GM19395 (cell line): ENCODE results near the gene SLC2A9.
"Not testable (repeated sequence)": the region's sequence is repeated elsewhere in the genome, so short reads cannot be mapped to it uniquely, and the experiment has no call there.

ENCODE experiments used
- ATAC-seq: cut with Tn5 transposase; IDR thresholded peaks from one replicate; pipeline ENCODE4 v1.9.1; 2021; ENCODE audit warnings: mild to moderate bottlenecking, moderate library complexity; ENCODE audit not compliant: unreplicated experiment

Gene SLC2A9

GRCh38 chr4:9845791-9846493, 175.4 kb downstream of the SLC2A9 start:
- ATAC-seq: no peak

- no peak for ATAC-seq
Measured at GRCh38 chr4:9841072-9841471, 180.2 kb downstream of the SLC2A9 start.

GRCh38 chr4:9835430-9835829, 185.9 kb downstream of the SLC2A9 start:
- no peak for ATAC-seq

GRCh38 chr4:9833421-9833820, 187.9 kb downstream of the SLC2A9 start:
- no peak for ATAC-seq

GRCh38 chr4:9832640-9833039, 188.7 kb downstream of the SLC2A9 start:
- no peak for ATAC-seq

- no peak for ATAC-seq
Measured at GRCh38 chr4:9826551-9826950, 194.7 kb downstream of the SLC2A9 start.

- ATAC-seq: no peak
Measured at GRCh38 chr4:9825049-9825448, 196.2 kb downstream of the SLC2A9 start.

- ATAC-seq: no peak
Measured at GRCh38 chr4:9820343-9820742, 201.0 kb downstream of the SLC2A9 start.

- ATAC-seq: no peak
Measured at GRCh38 chr4:9816285-9816684, 205.0 kb downstream of the SLC2A9 start.

- ATAC-seq: peak; percentile 90
Measured at GRCh38 chr4:9812501-9813340, 208.6 kb downstream of the SLC2A9 start.

GRCh38 chr4:9811806-9812205, 209.5 kb downstream of the SLC2A9 start:
- ATAC-seq: no peak

GRCh38 chr4:9808077-9808476, 213.2 kb downstream of the SLC2A9 start:
- no peak for ATAC-seq

- no peak for ATAC-seq
Measured at GRCh38 chr4:9804918-9805317, 216.4 kb downstream of the SLC2A9 start.

- no peak for ATAC-seq
Measured at GRCh38 chr4:9800848-9801247, 220.4 kb downstream of the SLC2A9 start.

- not testable (repeated sequence) for ATAC-seq
Measured at GRCh38 chr4:9796641-9797040, 224.7 kb downstream of the SLC2A9 start.

- no peak for ATAC-seq
Measured at GRCh38 chr4:9792381-9792780, 228.9 kb downstream of the SLC2A9 start.

- ATAC-seq: not testable (repeated sequence)
Measured at GRCh38 chr4:9785891-9786290, 235.4 kb downstream of the SLC2A9 start.

- no peak for ATAC-seq
Measured at GRCh38 chr4:9782136-9782436, 239.2 kb downstream of the SLC2A9 start.

GRCh38 chr4:9781343-9782135, 239.8 kb downstream of the SLC2A9 start, which contains the start of gene DRD5:
Gene DRD5 (plus strand): TSS chr4:9781634. CDS start chr4:9782030, 396 bp downstream.
- no peak for ATAC-seq
